Mammary epithelial cell (primary cell): ENCODE measurements around the gene PRR14L.
"Not testable (repeated sequence)": the region's sequence is repeated elsewhere in the genome, so short reads cannot be mapped to it uniquely, and the experiment has no call there.

ENCODE experiments used
- EZH2 ChIP-seq: IDR thresholded peaks from 2 replicates; pipeline ENCODE4 v1.6.1; 2012; ENCODE audit warnings: low read length, inconsistent platforms, borderline replicate concordance
- TF ChIP-seq, protein P1 (sequence below), 2 donors: IDR thresholded peaks in 1 of 2; conservative IDR thresholded peaks in 1 of 2; 2 replicates each; pipeline ENCODE4 v1.5.1; 2011 to 2012; ENCODE audit warnings: inconsistent platforms in 2 of 2, low read length in 2 of 2, mild to moderate bottlenecking in 2 of 2, control low read depth in 1 of 2, low read depth in 1 of 2; ENCODE audit not compliant: insufficient read depth in 1 of 2; ENCODE audit errors: extremely low read depth in 1 of 2

DNA sequence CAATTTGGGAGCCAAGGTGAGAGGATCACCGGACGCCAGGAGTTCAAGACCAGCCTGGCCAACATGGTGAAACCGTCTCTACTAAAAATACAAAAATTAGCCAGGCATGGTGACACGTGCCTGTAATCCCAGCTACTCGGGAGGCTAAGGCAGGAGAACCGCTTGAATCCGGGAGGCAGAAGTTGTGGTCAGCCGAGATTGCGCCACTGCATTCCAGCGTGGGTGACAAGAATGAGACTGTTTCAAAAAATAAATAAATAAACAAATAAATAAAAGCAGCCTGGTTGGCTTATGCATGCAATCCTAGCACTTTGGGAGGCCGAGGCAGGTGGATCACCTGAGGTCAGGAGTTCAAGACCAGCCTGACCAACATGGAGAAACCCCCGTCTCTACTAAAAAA lies 38.7 kb downstream of the PRR14L start:
- TF ChIP-seq, protein P1, sequence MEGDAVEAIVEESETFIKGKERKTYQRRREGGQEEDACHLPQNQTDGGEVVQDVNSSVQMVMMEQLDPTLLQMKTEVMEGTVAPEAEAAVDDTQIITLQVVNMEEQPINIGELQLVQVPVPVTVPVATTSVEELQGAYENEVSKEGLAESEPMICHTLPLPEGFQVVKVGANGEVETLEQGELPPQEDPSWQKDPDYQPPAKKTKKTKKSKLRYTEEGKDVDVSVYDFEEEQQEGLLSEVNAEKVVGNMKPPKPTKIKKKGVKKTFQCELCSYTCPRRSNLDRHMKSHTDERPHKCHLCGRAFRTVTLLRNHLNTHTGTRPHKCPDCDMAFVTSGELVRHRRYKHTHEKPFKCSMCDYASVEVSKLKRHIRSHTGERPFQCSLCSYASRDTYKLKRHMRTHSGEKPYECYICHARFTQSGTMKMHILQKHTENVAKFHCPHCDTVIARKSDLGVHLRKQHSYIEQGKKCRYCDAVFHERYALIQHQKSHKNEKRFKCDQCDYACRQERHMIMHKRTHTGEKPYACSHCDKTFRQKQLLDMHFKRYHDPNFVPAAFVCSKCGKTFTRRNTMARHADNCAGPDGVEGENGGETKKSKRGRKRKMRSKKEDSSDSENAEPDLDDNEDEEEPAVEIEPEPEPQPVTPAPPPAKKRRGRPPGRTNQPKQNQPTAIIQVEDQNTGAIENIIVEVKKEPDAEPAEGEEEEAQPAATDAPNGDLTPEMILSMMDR (conservative IDR thresholded peaks at IDR 0.05 in 1 of 2, IDR thresholded peaks at IDR 0.05 in 1 of 2; ENCODE audit: extremely low read depth in 1 of 2, insufficient read depth in 1 of 2, low read depth in 1 of 2, low read length in 2 of 2) = not testable (repeated sequence)
- not testable (repeated sequence) for TF ChIP-seq EZH2
